Measurements from ENCODE around the gene ILF3.
A peak's percentile ranks its signal among the peaks of the same experiment; 100 is the strongest.
"Not testable (repeated sequence)": the region's sequence is repeated elsewhere in the genome, so short reads cannot be mapped to it uniquely, and the experiment has no call there.

The ILF3 gene

GRCh38 chr19:10643172-10643967 is 10.8 kb upstream of the ILF3 start:
- no peak for DNase-seq

GRCh38 chr19:10643968-10644259 is 10.2 kb upstream of the ILF3 start:
- no peak for DNase-seq

- peak; percentile 88 for DNase-seq
Measured at GRCh38 chr19:10644260-10645007, 9.7 kb upstream of the ILF3 start.

GRCh38 chr19:10646456-10647159 is 7.5 kb upstream of the ILF3 start:
- no peak for DNase-seq

GRCh38 chr19:10648360-10648759 is 5.8 kb upstream of the ILF3 start:
- DNase-seq: no peak

- no peak for DNase-seq
Measured at GRCh38 chr19:10651851-10652250, 2.3 kb upstream of the ILF3 start.

- DNase-seq: no peak
Measured at GRCh38 chr19:10653482-10653731, 739 bp upstream of the ILF3 start.

- peak; percentile 65 for DNase-seq
Measured at GRCh38 chr19:10654610-10655456, 687 bp downstream of the ILF3 start.

- DNase-seq: no peak
Measured at GRCh38 chr19:10655457-10656312, 1.5 kb downstream of the ILF3 start.

GRCh38 chr19:10660346-10660745 is 6.2 kb downstream of the ILF3 start:
- DNase-seq: no peak

GRCh38 chr19:10661946-10662345 is 7.8 kb downstream of the ILF3 start:
- no peak for DNase-seq

- no peak for DNase-seq
Measured at GRCh38 chr19:10662384-10663251, 8.5 kb downstream of the ILF3 start.

- not testable (repeated sequence) for DNase-seq
Measured at GRCh38 chr19:10663252-10663563, 9.1 kb downstream of the ILF3 start.

GRCh38 chr19:10667867-10668266 is 13.7 kb downstream of the ILF3 start:
- DNase-seq: no peak

GRCh38 chr19:10669246-10669645 is 15.1 kb downstream of the ILF3 start:
- no peak for DNase-seq

- DNase-seq: no peak
Measured at GRCh38 chr19:10670182-10670581, 16.0 kb downstream of the ILF3 start.

- no peak for DNase-seq
Measured at GRCh38 chr19:10670876-10671804, 17.0 kb downstream of the ILF3 start.

GRCh38 chr19:10671922-10672321 is 17.8 kb downstream of the ILF3 start:
- not testable (repeated sequence) for DNase-seq

GRCh38 chr19:10675214-10675613 is 21.1 kb downstream of the ILF3 start:
- DNase-seq: not testable (repeated sequence)

GRCh38 chr19:10677751-10678150 is 23.6 kb downstream of the ILF3 start:
- no peak for DNase-seq
